DMS 273 treated with DMSO at 0.1 percent for 48 hours (cell line): ENCODE results near the gene SULF2.

ENCODE experiments used
- DNase-seq: peaks from one replicate; lab custom pipeline; 2025; lab: John Stamatoyannopoulos, UW

Gene SULF2

DNA sequence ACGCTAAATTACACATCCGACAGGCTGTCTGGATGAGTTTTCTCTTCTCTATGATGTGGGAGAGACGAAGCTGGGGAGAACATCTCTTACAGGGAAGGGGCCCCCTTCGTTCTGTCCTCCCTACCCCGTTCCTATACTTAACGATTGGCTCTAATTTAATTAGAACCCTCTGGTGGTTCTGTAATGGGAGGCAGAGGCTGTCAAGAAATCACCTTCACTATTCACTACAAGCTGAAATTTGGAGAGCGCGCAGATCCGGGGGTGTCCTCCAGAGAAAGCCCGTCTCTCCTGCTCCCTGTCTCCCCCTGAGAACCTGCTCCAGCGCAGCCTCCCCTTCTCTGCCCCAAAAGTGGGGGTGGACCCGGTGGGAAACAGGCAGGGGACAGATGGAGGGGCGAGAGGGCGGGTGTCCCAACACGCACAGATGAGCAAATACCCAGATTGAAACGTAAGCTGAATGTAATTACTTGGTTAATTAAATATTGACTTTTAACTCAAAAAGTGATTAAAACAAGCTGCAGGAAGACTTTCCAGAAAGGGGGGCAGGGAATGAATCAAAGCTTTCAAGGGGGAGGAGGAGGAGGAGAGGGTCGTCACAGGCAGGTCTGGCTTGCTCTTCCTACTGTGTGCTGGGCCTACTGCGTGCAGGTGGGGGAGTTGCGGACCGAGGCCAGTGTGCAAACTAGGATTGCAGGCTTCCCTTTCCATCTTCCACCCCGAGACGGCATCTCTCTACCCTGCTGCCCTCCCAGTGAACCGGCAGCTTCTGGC lies 1.3 kb downstream of the SULF2 start:
- DNase-seq = no peak

DNA sequence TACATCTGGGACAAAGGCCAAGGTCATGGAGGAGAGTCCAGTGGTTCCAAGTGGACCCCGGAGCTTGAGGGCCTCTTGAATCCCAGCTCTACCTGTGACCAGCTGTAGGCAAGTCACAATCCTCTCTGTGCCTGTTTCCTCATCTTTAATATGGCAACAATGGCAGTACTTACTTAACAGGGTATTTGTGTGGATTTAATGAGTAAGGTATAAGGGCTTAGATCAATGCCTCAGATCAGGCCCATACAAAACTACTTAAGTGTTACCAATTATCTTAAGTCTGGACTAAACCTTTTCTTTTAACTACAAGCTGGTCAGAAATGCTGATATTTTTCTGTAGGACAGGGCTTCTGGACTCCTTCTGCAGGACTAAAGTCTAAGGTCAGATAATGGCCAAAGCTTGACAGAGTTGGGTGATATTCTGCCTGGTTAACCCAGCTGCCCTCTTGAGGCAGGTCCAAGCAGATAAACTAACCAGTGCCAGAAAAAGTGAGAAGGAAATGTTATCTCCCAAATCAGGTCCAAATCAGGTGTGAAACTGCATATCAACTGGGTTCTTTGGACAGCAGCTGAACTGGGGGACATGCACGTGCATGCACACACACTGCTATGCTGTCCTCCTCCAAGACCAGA lies 2.2 kb downstream of the SULF2 start:
- DNase-seq = no peak

DNA sequence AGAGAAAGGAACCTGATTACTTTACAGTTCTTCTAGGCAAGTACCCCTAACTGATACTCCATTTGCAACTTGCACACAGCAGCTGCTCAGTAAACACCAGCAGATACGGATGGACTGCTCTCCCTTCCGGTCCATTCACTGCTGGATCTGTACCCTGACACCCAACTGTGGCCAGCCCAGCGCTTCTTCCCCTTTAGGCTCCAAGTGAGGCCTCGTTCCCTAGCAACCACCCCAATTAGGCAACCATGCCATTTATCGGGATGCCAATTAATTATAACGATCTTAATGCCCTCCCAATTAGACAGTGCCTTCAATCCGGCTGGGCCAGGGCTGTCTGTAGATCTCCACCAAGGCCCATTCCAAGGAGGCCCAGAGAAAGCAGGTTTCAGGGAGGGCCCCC lies 3.2 kb downstream of the SULF2 start:
- no peak for DNase-seq

DNA sequence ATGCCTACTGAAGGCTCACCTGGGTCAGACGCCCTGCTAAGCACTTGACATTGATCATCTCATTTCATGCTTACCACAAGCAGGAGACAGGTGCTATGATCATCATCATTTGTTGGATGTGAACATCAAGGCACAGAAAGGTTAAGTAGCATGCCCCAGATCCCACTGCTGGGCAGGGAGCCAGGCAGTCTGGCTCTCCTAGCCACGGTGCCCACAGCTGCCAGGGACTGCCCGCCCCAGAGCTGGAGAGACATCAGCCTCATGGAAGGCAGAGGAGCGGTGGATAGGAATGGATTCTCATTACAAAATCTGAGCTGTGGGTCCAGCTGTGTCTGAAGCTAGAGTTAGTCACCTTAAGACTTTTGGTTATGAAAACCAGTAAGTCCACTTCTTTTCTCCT lies 3.6 kb downstream of the SULF2 start:
- DNase-seq = no peak

DNA sequence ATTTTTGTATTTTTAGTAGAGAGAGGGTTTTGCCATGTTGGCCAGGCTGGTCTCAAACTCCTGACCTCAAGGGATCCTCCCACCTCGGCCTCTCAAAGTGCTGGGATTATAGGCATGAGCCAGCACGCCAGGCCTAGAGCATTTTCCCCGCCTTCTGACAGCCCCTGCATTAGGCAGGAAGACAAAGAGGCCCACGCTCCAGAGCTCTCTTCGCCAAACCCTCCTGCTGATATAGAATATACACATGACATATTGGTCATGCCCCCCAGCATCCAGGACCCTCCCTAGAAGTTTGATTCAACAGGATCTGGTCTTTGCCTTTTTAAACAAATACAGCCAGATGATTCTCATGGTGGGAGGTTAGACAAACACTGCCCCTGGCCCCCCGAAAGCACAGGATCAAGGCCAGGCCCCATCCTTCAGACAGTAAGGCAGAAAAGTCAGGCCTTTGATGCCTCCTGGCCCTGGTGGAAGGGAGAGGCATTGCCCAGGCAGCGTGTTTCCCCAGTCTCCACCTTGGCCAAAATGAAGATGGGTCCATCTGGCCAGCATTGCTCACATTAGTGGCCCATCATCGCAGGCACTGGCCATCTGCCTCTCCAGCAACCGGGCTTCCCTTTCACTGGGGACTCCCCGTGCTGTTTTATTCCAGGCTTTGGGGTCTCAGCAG lies 4.4 kb downstream of the SULF2 start:
- DNase-seq = no peak

DNA sequence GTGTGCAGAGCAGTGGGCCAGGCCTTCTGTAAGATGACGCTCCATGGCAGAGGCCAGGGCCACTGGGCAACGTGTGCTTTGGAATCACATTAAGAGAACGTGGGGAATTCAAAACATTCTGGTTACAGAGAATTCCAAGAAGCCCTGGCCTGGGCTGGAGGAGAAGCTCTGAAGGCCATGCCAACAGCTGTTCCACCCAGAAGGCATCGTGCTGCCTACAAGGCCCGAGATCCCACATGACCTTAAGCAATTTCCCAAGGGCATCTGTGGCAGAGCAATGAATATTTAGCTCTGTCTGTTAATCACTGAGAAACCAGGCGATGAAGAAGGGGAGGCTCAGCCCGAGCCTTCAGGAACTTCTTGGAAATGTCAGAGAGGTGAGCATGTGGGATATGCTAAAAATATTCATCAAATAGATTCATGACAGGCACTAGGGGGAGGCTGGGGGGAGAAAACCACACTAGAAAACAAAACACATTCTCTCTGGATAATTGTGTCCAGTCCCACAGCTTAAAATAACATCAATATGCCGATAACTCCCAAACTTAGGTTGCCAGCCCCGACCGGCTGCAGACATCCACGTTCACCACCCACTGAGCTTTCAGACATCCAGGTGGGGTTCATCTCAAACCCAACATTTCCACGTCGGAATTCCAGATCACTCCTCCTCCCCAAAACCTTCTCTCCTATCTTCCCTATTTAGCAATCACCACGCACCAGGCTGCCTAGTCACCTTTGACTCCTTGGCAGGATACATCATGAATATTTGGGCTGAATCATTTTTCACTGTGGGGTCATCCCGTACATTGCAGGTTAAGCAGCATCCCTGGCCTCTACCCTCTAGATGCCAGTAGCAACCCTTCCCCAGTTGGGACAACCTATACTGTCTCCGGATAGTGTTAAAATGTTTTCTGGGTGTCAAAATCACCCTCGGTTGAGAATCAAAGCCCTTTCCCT lies 6.6 kb downstream of the SULF2 start:
- DNase-seq = no peak

DNA sequence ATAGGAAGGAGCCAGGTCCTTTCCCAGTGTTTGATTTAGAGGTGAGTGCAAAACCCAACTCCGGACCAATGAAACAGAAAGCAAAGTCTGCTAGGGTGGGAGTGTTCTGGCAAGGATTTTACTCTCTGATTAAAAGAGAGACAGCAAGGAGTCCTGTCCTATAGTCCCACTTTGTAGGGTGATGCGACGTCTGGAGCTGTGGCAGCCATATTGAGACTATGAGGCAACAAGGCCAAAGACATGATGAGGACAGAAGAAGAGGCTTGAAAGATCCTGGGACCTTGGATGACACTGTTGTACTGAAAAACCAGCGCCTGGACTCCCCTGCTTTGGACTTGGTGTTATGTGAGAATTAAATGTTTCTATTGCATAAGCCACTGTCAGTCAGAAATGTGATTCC lies 8.1 kb downstream of the SULF2 start:
- no peak for DNase-seq

DNA sequence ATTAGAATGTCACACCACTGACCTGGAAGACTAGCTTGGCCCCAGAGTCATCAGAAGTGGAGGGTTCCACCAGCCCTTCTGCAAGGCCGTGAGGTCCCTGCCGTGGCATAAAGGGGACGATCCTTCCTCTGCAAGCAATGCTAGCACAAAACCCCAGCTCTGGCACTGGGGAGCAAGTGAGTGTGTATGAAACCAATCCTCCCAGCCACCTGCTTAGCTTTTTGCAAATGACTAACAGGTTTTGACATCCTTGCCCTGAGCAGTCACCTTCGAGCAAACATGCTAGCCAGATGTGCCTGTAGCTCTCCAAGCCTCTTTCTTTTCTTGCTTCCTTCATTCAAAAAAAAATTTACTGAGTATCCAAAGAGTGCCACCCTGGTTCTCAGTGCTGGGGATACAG lies 8.6 kb downstream of the SULF2 start:
- no peak for DNase-seq

DNA sequence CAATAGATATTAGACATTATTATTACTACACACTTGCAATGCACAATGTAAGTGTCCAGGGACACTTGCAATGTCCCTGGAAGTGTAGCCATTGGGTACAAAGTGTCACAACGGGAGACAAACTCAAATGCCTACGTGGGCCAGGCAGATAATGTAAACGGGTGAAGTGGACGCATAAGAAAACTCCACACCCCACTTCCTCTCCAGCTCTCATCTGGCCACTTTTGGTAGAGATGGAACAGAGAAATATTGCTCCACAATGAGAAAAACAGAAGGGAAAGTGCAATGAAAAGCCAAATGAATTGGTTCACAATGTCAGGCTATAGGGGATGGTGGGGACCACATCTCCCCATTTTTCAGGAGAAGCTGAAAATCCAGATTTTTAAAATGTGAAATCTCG lies 9.4 kb downstream of the SULF2 start:
- DNase-seq = no peak

DNA sequence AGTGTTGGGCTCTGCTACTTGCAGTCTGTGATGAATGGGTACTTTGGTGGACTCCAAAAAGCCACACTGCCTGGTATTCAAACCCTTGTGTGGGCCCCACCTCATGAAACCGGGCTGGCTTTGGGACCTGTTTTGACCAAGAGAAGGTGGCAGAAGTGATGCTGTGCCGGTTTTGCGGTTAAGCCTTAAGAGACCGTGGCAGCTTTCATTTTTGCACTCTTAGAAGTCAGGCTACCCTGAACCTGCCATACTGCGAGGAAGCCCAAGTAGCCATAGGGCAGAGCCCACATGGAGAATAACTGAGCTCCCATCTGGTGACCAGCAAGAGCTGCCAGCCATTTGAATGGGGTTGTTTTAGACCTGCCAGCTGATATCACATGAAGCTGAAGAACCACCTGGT lies 10.2 kb downstream of the SULF2 start:
- DNase-seq = no peak

DNA sequence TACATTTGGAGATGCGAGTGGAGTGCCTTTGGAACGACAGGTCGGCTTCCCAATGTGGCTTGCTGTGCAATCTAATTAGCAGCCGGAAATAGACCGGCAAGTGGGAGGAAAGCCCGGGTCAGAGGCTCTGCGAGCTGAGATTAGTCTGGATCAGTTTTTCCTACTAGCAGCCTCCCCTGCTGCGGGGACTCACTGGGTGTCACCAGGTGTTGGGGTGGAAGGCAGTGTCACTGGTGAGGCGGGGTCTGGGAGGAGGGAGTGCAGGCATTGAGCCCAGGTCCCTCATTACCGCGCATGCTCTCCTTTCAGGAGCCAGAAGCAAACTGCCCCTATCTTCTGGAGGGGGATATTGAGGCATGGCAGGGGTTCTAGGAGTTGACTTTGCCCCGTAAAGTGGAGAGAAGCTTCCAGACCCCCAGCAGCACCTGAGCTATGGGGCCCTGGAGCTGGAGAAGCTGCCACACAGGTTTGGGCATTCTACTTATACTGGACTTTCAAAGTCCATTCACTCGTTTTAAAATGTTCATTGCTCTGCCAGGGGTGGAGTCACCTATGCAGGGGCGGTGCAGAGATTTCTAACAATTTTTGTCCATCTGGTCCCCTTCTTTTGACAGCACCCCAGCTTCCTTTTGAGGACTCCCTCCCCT lies 11.0 kb downstream of the SULF2 start:
- no peak for DNase-seq

DNA sequence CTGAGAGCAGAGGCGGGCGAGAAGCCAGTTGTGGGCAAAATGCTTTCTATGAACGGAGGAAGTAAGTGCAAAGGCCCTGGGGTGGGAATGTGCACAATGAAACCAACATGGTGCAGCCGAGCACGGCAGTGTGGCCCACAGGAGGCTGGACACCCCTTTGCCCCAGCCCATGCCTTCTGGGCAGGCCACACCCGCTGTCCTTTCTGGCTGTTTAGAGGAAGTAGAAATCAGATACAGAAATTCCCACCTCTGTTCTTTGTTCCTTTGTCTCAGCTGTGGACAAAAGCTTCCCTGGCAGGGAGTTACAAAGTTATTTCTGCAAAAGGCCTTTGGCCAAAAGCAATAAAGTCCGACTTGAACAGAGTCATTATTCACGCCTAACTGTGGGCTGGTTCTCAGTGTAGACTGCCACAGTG lies 11.9 kb downstream of the SULF2 start:
- DNase-seq = no peak

DNA sequence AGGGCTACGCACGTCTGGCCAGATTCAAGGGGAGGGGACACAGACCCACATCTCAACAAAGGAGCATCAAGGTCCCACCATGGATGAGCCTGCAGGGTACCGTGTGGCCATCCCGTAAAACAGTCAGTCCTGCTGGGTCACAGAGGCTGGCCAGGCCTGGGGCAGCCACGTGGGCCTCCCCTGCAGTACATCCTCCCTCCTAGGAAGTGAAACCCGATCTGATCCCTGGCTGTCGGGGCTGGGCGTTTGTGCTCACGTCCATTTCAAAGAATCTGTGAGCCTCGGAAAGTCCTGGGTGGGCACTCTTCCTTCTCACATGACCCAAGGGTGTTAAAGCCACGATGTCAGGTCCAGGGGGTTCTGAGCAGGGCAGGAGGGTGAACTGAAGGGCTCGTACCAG lies 14.3 kb downstream of the SULF2 start:
- no peak for DNase-seq

DNA sequence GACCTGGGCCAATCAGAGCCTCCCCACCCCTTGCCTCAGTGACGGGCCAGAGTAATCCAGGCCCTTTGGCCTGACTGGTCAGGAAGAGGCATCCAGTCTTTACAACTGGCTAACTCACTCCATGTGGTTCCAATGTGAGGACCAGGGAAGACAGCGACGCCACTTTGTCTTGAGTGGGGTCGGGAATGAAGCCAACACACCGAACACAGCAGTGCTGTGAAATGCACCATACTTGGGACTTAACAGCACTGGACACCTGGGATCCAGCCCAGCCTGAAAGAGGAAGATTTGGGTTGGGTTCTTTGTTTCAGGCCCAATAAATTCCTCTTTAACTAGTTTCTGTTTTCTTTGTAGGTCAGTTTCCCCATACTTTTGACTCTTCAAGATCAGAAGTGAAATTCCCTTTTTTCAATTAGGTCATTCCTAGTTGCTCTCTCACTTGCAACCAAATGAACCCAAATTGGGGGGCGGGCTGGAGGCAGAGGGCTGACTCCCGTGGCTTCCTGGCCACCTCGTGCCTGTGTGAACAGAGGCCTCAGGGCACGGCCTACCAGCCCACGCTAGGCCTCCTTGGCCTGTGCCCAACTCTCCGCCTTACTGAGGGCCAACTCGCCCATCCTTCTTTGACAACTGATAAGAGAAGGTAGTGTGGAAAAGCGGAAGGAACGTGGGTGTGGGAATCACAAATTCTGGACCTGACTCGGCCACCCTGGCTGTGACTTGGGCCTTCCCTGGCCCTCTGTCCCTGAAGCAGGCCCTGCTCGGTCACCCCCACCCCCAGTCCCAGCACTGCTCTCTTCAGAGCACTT lies 17.1 kb downstream of the SULF2 start:
- no peak for DNase-seq

DNA sequence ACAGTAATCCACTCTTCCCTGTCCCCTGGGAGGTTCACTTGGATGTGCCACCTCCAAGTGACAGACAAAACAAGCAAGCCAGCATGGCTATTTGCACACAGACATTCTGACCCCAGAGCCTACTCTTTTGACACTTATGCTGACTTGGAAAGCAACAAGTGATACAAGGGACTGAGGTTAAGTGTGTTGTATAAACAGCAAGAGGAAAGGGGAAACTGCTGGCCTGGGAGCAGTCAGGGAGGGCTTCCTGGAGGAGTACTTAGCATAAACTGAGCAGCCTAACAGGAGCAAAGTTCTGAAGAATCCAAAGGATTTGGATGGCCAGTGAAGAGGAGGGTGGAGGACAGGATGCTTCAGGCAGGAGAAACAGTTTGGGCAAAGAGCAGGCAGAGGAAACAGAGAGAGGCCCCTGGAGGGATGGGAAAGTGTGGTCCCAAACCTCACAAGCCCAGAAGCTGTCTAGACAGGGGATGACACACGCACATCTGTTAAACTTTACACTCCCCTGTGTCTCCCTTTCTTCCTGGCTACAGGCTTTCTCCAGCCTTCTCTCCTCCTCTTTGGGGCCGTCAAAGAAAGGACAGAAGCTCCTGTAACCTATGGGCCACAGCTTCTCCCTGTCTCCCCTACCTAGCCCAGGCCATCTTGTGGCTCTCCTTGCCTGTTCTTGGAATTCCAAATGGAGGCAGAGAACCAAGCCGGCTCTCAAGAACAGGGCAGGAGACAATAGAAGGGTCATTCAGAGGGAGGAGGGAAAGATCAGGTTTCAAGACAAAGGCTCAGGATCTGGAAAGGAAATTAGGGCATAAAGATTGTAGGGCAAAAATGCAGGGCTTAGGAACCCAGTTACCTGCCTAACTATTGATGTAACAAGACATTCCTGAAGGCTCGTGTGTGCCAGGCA lies 19.3 kb downstream of the SULF2 start:
- no peak for DNase-seq

DNA sequence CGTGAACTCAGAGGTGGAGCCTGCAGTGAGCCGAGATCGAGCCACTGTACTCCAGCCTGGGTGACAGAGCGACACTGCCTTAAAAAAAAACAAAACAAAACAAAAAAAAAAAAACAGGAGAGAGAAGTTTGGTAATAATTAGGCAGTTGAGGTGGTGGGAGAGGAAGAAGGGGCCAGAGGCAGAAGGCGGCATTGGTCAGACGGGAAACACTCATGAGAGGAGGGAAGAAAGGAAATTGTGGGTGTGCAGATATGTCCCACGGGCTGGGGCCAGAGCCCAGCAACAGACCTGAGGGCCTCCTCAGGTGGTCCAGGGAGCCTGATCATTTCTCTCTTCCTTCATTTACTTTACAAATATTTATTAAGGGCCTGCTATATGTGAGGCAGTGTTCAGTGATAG lies 20.0 kb downstream of the SULF2 start:
- DNase-seq = no peak

DNA sequence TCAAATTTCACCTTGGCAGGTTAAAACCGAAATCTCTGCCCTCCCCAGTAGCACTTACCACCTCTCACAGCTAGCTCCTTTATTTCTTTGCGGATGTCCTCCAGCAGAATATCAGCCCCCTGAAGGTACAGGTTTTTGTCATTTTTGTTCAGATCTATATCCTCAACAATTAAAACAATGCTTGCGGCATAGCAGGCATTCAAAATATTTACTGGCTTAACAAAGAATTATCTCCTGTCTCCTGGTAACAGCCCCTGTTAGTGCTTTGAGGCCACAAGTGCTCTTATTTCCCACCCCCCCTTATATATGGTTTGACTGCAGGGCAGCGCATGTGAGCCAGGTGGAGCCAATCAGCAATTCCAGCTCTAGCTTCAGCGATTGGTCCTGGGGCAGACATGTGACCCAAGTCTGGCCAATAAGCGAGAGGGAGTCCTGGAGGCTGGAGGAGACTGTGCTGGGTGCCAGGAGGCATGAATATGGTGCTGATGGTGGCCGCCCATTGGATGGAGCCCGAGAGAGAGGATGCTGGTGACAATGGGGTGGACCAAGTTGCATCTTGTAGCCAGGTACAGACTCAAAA lies 21.0 kb downstream of the SULF2 start:
- DNase-seq = no peak

DNA sequence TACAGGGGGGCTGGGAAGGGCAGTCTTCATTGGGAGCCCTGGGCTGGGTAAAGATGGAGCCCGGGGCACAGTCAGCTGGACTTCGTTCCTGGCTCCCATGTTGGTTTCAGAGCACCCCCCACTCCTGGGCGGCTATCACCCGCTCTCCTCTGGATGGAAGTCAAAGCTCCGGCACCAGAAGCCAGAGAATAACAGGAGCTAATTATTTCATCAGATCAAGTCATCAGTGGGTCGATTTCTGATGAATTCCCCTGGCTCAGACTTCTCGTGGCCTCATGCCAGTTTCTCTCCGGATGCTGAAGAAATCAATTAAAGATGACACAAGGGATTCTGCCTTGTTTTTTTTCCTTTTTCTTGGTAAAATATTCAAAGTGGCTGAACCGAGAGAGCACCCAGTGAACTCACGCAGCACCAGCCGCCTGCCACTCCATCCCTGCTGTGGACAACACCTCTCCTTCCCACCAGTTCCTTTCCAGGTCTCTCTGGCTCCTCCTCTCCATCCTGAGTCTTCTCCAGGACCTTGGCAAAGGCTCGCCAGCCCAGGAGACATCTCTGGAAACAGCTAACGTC lies 22.5 kb downstream of the SULF2 start:
- DNase-seq = no peak

DNA sequence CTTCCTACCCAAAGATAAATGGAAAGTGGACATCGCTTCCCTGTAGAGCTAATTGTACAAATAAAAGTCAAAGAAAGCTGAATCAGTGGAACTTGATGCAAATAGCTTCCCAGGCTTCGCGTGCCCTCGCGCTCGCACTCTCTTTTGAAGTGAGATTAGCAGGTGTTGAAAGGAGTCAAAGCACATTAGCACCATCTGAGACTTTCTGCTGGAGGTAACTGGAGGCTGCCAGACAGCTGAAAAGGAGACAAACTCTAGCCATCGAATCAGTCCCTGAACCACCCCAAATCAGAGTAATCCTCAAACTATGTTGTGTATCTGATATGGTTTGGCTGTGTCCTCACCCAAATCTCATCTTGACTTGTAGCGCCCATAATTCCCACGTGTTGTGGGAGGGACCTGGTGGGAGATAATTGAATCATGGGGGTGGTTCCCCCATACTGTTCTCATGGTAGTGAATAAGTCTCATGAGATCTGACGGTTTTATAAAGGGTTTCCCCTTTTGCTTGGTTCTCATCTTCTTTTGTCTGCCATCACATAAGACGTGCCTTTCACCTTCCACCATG lies 23.7 kb downstream of the SULF2 start:
- no peak for DNase-seq
